HG03469 (cell line): ENCODE results near the gene STX8.
"Not testable (repeated sequence)": the region's sequence is repeated elsewhere in the genome, so short reads cannot be mapped to it uniquely, and the experiment has no call there.

Experiments
- ATAC-seq: cut with Tn5 transposase; IDR thresholded peaks from one replicate; pipeline ENCODE4 v1.9.1; 2021; ENCODE audit warnings: mild to moderate bottlenecking, moderate library complexity, moderate number of reproducible peaks; ENCODE audit not compliant: unreplicated experiment

The STX8 gene

DNA sequence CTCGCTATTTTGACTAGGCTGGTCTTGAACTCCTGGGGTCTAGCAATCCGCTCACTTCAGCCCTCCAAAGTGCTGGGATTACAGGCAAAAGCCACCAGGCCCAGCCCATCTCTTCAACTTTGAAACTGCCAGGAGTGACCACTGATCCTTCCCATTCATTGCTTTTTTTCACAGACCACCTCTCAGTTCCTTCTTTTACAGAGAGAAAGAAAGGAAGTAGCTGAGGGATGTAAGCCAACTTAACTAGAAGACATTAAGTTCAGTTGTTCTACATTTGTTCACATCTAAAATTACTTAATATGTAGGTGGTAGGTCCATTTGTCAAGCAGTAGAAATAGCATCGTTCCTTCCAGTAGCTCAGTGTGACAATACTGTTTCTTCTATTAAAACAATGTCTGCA, 219.8 kb downstream of the STX8 start:
- ATAC-seq = no peak

- not testable (repeated sequence) for ATAC-seq
These were observed 220.4 kb downstream of the STX8 start for GRCh38 chr17:9355231-9355630.

DNA sequence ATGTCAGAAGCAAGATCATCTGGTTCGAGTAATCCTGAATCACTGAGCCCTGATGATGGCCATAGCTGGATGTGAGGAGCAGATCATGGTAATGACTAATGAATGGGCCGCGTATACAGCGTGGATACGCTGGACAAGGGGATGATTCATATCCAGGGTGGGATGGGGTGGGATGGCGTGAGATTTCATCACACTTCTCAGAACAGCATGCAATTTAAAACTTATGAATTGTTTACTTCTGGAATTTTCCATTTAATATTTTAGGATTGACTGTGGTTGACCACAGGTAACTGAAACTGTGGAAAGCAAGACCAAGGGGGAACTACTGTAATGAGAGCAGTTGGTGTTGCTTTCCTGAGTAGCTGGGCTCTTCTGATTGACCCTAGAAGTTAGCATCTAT, 225.5 kb downstream of the STX8 start:
- ATAC-seq = no peak

DNA sequence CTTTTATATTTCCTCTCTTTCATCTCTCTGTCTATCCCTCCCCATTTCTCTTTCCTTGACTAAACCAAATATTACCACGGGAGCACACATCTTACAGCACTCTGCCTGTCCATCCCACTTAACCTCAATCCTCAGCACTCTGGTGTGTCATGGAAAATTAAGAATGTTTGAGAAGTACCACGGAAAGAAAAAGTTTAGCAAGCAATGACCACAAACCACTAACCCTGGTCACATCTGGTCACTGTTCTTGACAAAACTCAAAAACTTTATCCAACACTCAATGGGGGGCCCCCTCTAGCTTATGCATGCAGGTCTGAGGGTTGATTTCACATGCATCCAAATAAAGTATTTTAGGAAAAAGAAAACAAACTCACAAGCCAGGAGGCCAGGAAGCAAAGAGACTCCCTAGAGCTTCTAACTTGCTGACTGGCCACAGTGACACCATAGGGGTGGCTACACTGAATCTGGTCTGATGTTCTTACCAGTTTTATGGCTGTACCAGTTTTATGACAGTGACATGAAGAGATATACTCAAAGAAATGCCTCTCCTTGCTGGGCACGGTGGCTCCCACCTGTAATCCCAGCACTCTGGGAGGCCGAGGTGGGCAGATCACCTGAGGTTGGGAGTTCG, 229.2 kb downstream of the STX8 start:
- ATAC-seq = no peak

DNA sequence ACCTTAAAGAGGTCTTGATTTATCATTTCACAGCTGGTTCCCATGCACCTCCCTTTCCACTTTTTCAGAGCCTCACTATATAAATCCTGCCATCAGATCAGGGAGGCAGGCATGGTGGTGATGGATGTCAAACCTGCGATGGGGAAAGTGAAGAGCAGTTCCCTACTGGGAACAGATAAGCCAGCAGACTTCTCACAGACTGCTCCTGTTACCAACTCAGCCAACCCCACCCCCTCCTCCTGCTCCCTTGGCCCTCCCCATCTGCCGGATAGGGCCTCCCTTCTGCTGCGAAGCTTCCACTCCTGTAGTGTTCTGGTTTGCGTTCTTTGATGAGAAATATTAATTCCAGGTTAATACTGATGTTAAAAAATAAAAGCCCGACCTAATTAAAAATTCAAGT, 232.1 kb downstream of the STX8 start:
- no peak for ATAC-seq

DNA sequence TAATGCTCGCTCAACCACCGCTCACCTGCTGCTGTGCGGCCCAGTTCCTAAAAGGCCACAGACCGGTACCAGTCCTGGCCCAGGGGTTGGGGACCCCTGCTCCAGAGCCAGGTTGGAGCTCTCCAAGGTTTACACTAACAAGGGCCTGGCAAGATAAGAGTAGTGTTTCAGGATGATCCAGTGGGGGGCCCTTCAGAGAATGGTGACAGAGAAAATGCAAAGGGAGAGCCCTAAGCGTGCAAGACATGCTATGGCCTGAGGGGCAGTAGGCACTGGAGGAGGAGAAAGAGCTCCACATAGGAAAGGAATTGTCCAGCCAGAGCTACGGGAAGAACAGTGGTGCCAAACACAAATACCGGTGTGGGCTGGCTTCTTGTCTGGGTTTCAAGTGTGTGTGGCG, 233.4 kb downstream of the STX8 start:
- no peak for ATAC-seq

DNA sequence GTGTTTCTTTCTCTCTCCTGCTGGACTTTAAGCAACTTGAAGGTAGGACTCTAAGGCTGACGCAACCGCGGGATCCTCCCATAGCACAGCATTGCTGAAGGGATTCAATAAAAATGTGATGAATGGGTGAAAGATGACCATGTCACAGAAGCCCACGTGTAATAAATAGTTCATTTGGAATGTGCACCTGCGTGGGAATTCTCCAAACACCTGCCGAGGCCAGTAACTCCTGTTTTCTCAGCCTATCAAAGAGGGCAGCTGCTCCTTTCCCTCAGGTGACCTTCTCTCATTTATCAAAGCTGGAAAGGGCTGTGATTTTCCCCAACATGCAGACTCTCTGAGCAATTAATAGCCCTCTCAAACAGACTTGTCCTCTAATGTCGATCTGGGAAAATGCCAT, 235.7 kb downstream of the STX8 start:
- no peak for ATAC-seq

- not testable (repeated sequence) for ATAC-seq
These were observed 236.1 kb downstream of the STX8 start for GRCh38 chr17:9339482-9339881.

DNA sequence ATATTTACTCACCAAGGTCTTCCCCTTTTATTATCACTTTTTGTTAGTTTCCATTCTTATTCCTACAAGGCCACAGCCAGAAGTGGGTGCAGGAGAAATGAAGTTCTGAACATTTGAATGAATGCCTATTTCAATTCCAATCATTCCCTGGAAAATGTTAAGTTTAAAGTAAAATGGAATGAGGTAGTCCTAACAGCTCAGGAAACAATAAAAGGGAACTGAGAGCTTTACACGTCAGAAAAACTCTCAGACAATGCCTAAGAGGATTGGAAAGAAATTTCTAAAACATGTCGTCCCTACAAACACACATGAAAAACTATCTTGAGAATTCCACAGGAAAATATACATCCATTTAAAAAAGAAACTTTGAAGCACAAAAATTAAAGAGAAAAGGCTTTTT, 238.8 kb downstream of the STX8 start:
- no peak for ATAC-seq

GRCh38 chr17:9334536-9335446, 240.8 kb downstream of the STX8 start:
- no peak for ATAC-seq

- ATAC-seq = no peak
These were observed 243.5 kb downstream of the STX8 start for GRCh38 chr17:9332132-9332494.

DNA sequence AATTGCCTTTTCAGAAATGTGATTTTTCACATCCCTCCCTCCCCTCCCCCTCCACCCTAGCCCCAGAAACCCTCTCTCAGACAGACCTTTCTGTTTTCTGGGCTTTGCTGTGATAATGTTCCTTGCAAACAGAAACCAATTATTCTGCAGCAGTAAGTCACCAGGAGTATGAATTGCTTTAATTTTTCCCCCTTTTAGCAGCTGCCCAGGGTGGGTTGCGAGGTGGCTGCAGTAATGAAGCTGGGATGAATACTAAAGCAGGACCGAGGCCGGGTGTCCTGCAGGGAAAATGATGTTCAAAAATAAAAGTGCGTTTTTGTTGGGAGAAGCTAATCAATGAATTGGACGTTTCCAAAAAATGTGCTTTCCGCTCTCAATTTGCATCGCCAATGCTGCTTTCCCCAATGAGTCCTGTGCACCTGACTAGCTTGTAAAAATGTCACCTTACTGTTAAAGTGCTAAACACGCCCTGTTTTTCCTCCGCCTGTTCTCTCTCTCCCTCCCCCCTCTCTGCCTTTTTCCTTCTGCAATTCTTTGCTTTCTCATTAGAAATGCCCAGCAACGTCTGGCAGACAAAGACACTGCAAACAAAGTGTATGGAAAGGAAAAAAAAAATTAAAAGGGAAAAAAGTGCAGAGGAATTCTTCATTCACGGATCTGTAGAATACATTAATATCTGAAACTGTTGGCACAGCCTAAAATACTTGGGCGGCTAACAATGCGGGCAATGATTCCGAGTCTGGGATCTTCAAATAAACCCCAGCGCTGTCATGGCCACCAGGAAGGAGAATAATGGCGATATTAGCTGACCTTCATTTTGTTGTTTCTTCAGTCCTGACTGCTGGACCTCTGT, 244.1 kb downstream of the STX8 start:
- no peak for ATAC-seq

GRCh38 chr17:9330611-9331271, 244.9 kb downstream of the STX8 start:
- ATAC-seq = no peak

GRCh38 chr17:9330141-9330540, 245.5 kb downstream of the STX8 start:
- no peak for ATAC-seq

- no peak for ATAC-seq
These were observed 246.2 kb downstream of the STX8 start for GRCh38 chr17:9329251-9329921.

DNA sequence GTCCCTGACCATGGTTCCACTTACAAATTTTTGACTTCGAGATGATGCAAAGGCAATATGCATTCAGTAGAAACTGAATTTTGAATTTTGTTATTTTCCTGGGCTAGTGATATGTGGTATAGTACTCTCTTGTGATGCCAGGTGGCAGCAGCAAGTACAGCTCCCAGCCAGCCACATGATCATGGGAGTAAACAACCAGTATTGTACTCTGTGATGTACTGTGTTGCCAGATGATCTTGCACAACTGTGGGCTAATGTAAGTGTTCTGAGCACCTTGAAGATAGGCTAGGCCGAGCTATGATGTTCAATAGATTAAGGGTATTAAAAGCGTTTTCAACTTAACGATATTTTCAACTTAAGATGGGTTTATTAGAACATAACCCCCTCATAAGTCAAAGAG, 250.8 kb downstream of the STX8 start:
- no peak for ATAC-seq

DNA sequence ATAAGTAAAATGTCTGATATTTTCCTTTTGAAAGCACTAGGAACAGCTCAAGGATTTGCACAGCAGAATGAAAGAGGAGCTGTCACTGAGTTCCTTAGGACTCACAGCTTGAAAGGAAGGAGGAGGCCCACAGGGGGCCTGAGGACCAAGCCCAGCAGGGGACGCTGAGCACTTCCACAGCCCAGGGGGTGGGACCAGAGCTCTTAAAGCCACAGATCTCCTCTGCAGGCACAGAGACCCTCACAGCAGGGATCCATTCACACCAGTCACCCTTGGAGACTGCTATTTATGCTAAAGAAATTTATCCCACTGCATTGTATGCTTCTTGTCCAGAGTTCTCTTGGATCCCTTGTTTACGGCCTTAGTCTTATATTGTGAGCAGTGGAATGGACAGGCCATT, 253.3 kb downstream of the STX8 start:
- no peak for ATAC-seq

DNA sequence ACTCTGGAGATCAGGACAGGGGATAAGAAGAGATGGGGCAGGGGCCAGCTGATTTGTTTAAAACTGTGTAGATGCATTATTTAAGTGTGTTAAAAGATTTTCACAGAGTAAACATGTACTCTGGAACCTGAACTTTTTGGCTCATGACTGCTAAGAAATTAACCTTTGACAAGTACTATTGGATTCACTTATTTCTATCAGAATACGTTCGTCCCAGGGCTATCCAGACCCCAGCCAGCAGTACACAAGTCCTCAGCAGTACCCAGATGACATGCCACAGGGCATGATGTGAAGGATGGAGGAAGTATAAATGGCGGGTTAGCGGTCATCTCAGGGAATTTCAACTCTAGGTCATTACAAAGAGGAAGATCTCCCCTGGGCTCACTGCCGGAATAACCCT, 253.7 kb downstream of the STX8 start:
- ATAC-seq = no peak

DNA sequence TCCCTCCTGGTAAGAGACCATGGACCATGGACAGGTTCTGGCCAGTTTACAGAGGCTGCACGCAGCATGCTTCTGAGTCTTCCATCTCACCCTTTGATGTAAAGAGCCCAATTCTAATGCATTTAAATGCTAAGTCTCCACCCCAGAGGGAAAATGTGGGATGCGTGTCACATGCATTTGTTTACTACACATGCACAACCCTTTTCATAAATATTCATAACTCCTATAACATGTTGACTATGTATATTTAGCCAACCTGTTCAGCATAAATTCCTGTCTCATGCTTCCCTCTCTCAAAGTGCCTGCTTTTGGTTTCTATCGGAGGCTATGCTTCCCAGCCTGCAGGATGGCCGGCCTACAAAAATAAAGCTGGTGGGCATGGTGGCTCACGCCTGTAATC, 260.3 kb downstream of the STX8 start:
- no peak for ATAC-seq

- no peak for ATAC-seq
These were observed 262.3 kb downstream of the STX8 start for GRCh38 chr17:9313346-9313745.
